ENCODE data around the gene PRRT2.

DNA sequence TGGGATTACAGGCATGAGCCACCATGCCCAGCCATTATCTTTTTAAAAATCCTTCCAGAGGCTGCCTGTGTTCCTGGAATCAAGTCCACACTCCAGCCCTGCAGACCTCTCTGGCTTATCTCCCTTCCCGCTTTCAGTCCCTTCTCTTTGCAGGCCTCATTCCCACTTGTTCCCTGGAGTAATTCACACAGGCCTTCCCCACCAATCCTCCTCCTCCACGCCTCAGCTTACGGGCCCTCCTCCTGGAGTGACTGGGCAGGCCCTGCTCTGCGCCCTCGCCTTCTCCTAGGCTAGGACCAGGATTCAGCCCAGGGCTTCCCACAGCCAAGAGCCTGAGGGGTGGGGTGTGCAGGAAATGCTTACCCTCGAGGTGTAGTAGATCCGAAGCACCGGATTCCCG is 48.2 kb downstream of the PRRT2 start:
- TF ChIP-seq, protein P1, sequence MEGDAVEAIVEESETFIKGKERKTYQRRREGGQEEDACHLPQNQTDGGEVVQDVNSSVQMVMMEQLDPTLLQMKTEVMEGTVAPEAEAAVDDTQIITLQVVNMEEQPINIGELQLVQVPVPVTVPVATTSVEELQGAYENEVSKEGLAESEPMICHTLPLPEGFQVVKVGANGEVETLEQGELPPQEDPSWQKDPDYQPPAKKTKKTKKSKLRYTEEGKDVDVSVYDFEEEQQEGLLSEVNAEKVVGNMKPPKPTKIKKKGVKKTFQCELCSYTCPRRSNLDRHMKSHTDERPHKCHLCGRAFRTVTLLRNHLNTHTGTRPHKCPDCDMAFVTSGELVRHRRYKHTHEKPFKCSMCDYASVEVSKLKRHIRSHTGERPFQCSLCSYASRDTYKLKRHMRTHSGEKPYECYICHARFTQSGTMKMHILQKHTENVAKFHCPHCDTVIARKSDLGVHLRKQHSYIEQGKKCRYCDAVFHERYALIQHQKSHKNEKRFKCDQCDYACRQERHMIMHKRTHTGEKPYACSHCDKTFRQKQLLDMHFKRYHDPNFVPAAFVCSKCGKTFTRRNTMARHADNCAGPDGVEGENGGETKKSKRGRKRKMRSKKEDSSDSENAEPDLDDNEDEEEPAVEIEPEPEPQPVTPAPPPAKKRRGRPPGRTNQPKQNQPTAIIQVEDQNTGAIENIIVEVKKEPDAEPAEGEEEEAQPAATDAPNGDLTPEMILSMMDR (IDR thresholded peaks at IDR 0.05): no peak
- TF ChIP-seq POLR2AphosphoS5 (IDR thresholded peaks at IDR 0.05; ENCODE audit: low read depth, low read length) (no peak), SIN3A (IDR thresholded peaks at IDR 0.05; ENCODE audit: borderline replicate concordance, insufficient read depth, low read depth, low read length) (no peak)
- TF ChIP-seq, protein P2, sequence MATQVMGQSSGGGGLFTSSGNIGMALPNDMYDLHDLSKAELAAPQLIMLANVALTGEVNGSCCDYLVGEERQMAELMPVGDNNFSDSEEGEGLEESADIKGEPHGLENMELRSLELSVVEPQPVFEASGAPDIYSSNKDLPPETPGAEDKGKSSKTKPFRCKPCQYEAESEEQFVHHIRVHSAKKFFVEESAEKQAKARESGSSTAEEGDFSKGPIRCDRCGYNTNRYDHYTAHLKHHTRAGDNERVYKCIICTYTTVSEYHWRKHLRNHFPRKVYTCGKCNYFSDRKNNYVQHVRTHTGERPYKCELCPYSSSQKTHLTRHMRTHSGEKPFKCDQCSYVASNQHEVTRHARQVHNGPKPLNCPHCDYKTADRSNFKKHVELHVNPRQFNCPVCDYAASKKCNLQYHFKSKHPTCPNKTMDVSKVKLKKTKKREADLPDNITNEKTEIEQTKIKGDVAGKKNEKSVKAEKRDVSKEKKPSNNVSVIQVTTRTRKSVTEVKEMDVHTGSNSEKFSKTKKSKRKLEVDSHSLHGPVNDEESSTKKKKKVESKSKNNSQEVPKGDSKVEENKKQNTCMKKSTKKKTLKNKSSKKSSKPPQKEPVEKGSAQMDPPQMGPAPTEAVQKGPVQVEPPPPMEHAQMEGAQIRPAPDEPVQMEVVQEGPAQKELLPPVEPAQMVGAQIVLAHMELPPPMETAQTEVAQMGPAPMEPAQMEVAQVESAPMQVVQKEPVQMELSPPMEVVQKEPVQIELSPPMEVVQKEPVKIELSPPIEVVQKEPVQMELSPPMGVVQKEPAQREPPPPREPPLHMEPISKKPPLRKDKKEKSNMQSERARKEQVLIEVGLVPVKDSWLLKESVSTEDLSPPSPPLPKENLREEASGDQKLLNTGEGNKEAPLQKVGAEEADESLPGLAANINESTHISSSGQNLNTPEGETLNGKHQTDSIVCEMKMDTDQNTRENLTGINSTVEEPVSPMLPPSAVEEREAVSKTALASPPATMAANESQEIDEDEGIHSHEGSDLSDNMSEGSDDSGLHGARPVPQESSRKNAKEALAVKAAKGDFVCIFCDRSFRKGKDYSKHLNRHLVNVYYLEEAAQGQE (IDR thresholded peaks at IDR 0.05; ENCODE audit: insufficient read depth in 1 of 2, low read depth in 2 of 2, low read length in 1 of 2): no peak

Measured in Panc1 (cell line).